K562 (cell line): ENCODE results near the gene IRX6. TPM values are rescaled to one million over a fixed set of nuclear protein-coding genes. Genes with fewer than 3 reads are reported as not detected.

Experiments used
- ATAC-seq: fragments of 200-7000 bp; cut with Tn5 transposase; 3 replicates; pipeline ENCODE4 v1.9.1; 2020; ENCODE audit warnings: moderate library complexity
- BruUV-seq: library from RNA; stranded (reverse); fragments of 400-500 nt; replicated peaks from 2 replicates; lab custom pipeline; 2021; lab: Mats Ljungman, UMichigan
- CTCF ChIA-PET: fragments of 300-600 bp; formaldehyde crosslinking; extraction: SDS; loops from one replicate; lab custom pipeline; 2021; ENCODE audit warnings: low intra/inter-chr PET ratio; lab: Yijun Ruan, JAX
- POLR2A ChIA-PET: fragments of 300-600, 350-650 bp; sonication (Branson Sonifier 250); formaldehyde crosslinking; extraction: SDS; loops from one replicate; lab custom pipeline; 2021; ENCODE audit warnings: antibody characterized with exemption, inconsistent platforms; lab: Yijun Ruan, JAX
- DNase-seq, 4 experiments: peaks; one replicate each; pipeline versions ENCODE4 v3.0.0 to v3.0.0-alpha.2; 2011 to 2018; ENCODE audit warnings: low spot score in 3 of 4, mixed read lengths in 3 of 4; ENCODE audit errors: extremely low read depth in 1 of 4
- FAIRE-seq: peaks from 2 replicates; lab custom pipeline; 2011; peaks lifted over from hg19 to GRCh38; lab: Jason Lieb, UNC
- H2AFZ ChIP-seq: 2 replicates; pipeline ENCODE4 v1.6.0; 2011; ENCODE audit warnings: low read depth, low read length, control low read depth, inconsistent platforms
- H3K27ac ChIP-seq: fragments of 200-600 bp; 3 replicates; pipeline ENCODE4 v1.8.0; 2011; ENCODE audit warnings: low read depth, mild to moderate bottlenecking, control low read depth, inconsistent platforms, low read length, moderate library complexity, mixed read lengths; ENCODE audit errors: extremely low read depth
- H3K27me3 ChIP-seq, 2 experiments: fragments of 300-600 bp in 1 of 2; 2 replicates in 1 of 2; 3 replicates in 1 of 2; pipeline versions ENCODE4 v1.6.0 to v1.8.0; 2011; ENCODE audit warnings: inconsistent platforms in 2 of 2, low read length in 2 of 2, mild to moderate bottlenecking in 1 of 2, mixed read lengths in 1 of 2, moderate library complexity in 1 of 2; ENCODE audit not compliant: control insufficient read depth in 2 of 2, insufficient read depth in 2 of 2
- H3K36me3 ChIP-seq: fragments of 300-600 bp; 3 replicates; pipeline ENCODE4 v1.8.0; 2011; ENCODE audit warnings: mild to moderate bottlenecking, low read length, inconsistent platforms; ENCODE audit not compliant: control insufficient read depth, insufficient read depth
- H3K4me1 ChIP-seq, 2 experiments: fragments of 200-600 bp in 1 of 2; replicated peaks in 1 of 2; 2 replicates in 1 of 2; 3 replicates in 1 of 2; pipeline versions ENCODE4 v1.5.1 to v1.8.0; 2011; ENCODE audit warnings: inconsistent platforms in 2 of 2, low read length in 2 of 2, mild to moderate bottlenecking in 1 of 2, mixed read lengths in 1 of 2, moderate library complexity in 1 of 2; ENCODE audit not compliant: control insufficient read depth in 2 of 2, insufficient read depth in 2 of 2
- H3K4me2 ChIP-seq: 2 replicates; pipeline ENCODE4 v1.6.1; 2011; ENCODE audit warnings: low read length, control low read depth, inconsistent platforms, mixed read lengths; ENCODE audit not compliant: insufficient read depth
- H3K4me3 ChIP-seq: fragments of 200-600 bp; sonication (generic), shearing (Covaris generic); 2 replicates; pipeline ENCODE4 v1.5.1; 2016; ENCODE audit warnings: control low read depth, inconsistent platforms
- H3K79me2 ChIP-seq: fragments of 200-600 bp; 3 replicates; pipeline ENCODE4 v1.8.0; 2011; ENCODE audit warnings: low read length, inconsistent platforms; ENCODE audit not compliant: control insufficient read depth, insufficient read depth
- H3K9ac ChIP-seq, 2 experiments: 2 replicates each; pipeline versions ENCODE4 v1.6.0 to v1.6.1; 2011; ENCODE audit warnings: low read depth in 2 of 2, low read length in 2 of 2, control low read depth in 1 of 2, inconsistent platforms in 1 of 2, mild to moderate bottlenecking in 1 of 2, mixed read lengths in 1 of 2; ENCODE audit not compliant: insufficient read depth in 1 of 2
- H3K9me1 ChIP-seq: one replicate; pipeline ENCODE4 v1.6.0; 2011; ENCODE audit warnings: inconsistent platforms, mild to moderate bottlenecking, low read length, moderate library complexity; ENCODE audit not compliant: control insufficient read depth, insufficient read depth
- H3K9me3 ChIP-seq: replicated peaks from 2 replicates; pipeline ENCODE4 v1.5.1; 2011; ENCODE audit warnings: low read depth, low read length, inconsistent platforms; ENCODE audit not compliant: control insufficient read depth, insufficient read depth
- H4K20me1 ChIP-seq: replicated peaks from 2 replicates; pipeline ENCODE4 v1.6.1; 2011; ENCODE audit warnings: low read length, inconsistent platforms, mixed read lengths; ENCODE audit not compliant: control insufficient read depth, insufficient read depth
- CREM ChIP-seq: IDR thresholded peaks from 2 replicates; pipeline ENCODE4 v1.6.1; 2014; ENCODE audit warnings: antibody characterized with exemption, low read depth
- HDAC1 ChIP-seq, 2 experiments: fragments of 450-650 bp; IDR thresholded peaks; 2 replicates each; pipeline ENCODE4 v1.6.1; 2016 to 2017; ENCODE audit warnings: inconsistent platforms in 1 of 2, mild to moderate bottlenecking in 1 of 2, moderate library complexity in 1 of 2
- LEF1 ChIP-seq: fragments of 450-650 bp; IDR thresholded peaks from 2 replicates; pipeline ENCODE4 v1.6.1; 2016; ENCODE audit warnings: mild to moderate bottlenecking
- PHF21A ChIP-seq: fragments of 450-650 bp; IDR thresholded peaks from 2 replicates; pipeline ENCODE4 v1.6.1; 2017; ENCODE audit warnings: low read depth, borderline replicate concordance
- SMAD2 ChIP-seq: fragments of 150-350 bp; IDR thresholded peaks from 2 replicates; pipeline ENCODE4 v1.6.1; 2014; ENCODE audit warnings: low read depth, mild to moderate bottlenecking, low read length
- SREBF1 ChIP-seq: fragments of 150-350 bp; IDR thresholded peaks from 2 replicates; pipeline ENCODE4 v1.6.1; 2014; ENCODE audit warnings: antibody characterized with exemption, low read depth, low read length, borderline replicate concordance
- TCFL5 ChIP-seq: fragments of 250-450 bp; sonication (Bioruptor Pico); conservative IDR thresholded peaks from 2 replicates; pipeline ENCODE4 v1.6.1; 2021; ENCODE audit warnings: mild to moderate bottlenecking, moderate library complexity, matching md5 sums
- U2AF1 ChIP-seq: fragments of 200-400 bp; formaldehyde crosslinking; optimal IDR thresholded peaks from 2 replicates; pipeline ENCODE3; 2017; ENCODE audit warnings: mild to moderate bottlenecking, low read depth, low read length, moderate library complexity
- ZNF224 ChIP-seq: sonication (generic); formaldehyde crosslinking; IDR thresholded peaks from 2 replicates; pipeline ENCODE4 v1.8.0; 2022; ENCODE audit warnings: mild to moderate bottlenecking, missing genetic modification reagents
- ZNF699 ChIP-seq: fragments of 250-450 bp; sonication (Bioruptor Pico); IDR thresholded peaks from 2 replicates; pipeline ENCODE4 v1.8.0; 2021; ENCODE audit warnings: mild to moderate bottlenecking, moderate library complexity; ENCODE audit not compliant: insufficient replicate concordance
- WGBS: fragments of 100-300 bp; shearing (Covaris generic); methylation state at CpG from one replicate; pipeline ENCODE4 v1.1.6; 2016; ENCODE audit warnings: low coverage, mixed read lengths; ENCODE audit not compliant: insufficient coverage; ENCODE audit errors: missing lambda C conversion rate; 5-methylcytosine and 5-hydroxymethylcytosine counted together
- in situ Hi-C: fragments of 300-500 bp; cut with MboI; formaldehyde crosslinking; loops from 4 replicates; pipeline ENCODE4 v1.15.0; 2018; ENCODE audit warnings: inconsistent platforms, mixed read lengths
- intact Hi-C: fragments of 100-400 bp; cut with micrococcal nuclease; formaldehyde crosslinking; loops from 2 replicates; pipeline ENCODE4 v1.14.2; 2022
- polyA plus RNA-seq, 8 experiments: library from polyadenylated mRNA; depleted of rRNA in 4 of 8; stranded (reverse) in 5 of 8; unstranded in 3 of 8; fragments of >200 nt; fragmentation: Nextera tagmentation in 2 of 8; fragmentation: Illumina TruSeq in 1 of 8; extraction: Ambion mirVana in 2 of 8; extraction: Trizol in 1 of 8; gene quantifications; 2 replicates each; pipeline versions ENCODE4 v1.2.1 to v1.2.3, GENCODE V29; 2011 to 2014; ENCODE audit warnings: inconsistent platforms in 1 of 8, missing spikeins in 1 of 8
- total RNA-seq, 7 experiments: library from RNA; depleted of rRNA in 6 of 7; stranded (reverse); fragments of >200 nt in 6 of 7; fragmentation: Illumina TruSeq in 2 of 7; extraction: Trizol in 2 of 7; gene quantifications; 2 replicates each; pipeline versions ENCODE4 v1.2.1 to v1.2.3, GENCODE V29; 2011 to 2021; ENCODE audit warnings: low replicate concordance in 1 of 7
- TF ChIP-seq, protein P1 (sequence below): fragments of 250-450 bp; sonication (Bioruptor Pico); IDR thresholded peaks from 2 replicates; pipeline ENCODE4 v1.9.0; 2021; ENCODE audit warnings: mild to moderate bottlenecking, inconsistent platforms
- TF ChIP-seq, protein P2 (sequence below): IDR thresholded peaks from 2 replicates; pipeline ENCODE4 v1.6.1; 2012; ENCODE audit warnings: low read depth, low read length, improper control_type of control experiment, borderline replicate concordance
- TF ChIP-seq, protein P3 (sequence below): fragments of 200-800 bp; sonication (Bioruptor generic); IDR thresholded peaks from 2 replicates; pipeline ENCODE4 v1.6.1; 2016; ENCODE audit warnings: missing genetic modification characterization, missing compliant biosample characterization

Gene IRX6
- total and polyA plus RNA-seq, 9 of the 15 experiments (the other 6 are each of a cell fraction or from before 2014, with no cell fraction given): 0.07 to 0.29 (median 0.14) TPM; not detected in 4

DNA sequence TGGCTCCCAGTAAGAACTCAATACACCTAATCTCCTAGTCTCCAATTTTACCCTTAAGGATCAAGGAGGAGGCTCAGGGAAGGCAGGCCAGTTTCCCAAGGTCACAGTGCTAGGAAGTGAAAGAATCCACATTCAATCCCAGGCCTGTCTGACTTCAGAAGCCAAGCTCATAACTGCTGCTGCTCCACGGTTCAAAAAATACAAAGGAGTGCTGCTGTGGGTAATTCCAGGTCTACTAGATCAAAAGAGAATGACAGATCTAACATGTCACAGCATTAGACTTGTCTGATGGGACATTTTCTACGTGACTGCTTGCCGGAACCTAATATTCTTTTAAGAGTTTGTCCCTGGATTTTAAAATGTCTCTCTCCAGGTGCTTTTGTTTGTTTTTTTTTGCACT, 48.8 kb upstream of the IRX6 start (continued):
- TF ChIP-seq, protein P1, sequence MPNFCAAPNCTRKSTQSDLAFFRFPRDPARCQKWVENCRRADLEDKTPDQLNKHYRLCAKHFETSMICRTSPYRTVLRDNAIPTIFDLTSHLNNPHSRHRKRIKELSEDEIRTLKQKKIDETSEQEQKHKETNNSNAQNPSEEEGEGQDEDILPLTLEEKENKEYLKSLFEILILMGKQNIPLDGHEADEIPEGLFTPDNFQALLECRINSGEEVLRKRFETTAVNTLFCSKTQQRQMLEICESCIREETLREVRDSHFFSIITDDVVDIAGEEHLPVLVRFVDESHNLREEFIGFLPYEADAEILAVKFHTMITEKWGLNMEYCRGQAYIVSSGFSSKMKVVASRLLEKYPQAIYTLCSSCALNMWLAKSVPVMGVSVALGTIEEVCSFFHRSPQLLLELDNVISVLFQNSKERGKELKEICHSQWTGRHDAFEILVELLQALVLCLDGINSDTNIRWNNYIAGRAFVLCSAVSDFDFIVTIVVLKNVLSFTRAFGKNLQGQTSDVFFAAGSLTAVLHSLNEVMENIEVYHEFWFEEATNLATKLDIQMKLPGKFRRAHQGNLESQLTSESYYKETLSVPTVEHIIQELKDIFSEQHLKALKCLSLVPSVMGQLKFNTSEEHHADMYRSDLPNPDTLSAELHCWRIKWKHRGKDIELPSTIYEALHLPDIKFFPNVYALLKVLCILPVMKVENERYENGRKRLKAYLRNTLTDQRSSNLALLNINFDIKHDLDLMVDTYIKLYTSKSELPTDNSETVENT (CRISPR knock-in tag): no peak
- no peak for TF ChIP-seq ZNF699 (CRISPR knock-in tag)

DNA sequence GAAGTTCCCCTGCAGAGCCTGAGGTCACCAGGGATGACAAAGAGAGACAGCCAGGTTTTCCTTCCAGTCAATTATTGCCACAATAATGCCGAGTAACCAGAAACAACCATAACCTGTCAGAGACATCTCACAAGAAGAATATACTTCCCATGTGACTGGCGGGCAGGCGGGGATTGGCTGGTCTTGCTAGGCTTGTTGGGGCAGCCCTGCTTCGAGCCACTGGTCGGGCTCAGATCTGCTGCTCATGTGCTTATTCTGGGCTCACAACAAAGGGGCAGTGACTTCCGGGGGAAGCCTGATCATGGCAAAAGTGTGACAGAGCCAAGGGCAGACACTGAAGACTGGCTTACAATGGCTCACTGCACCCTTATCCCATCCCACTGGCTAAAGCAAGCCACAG, 48.1 kb upstream of the IRX6 start:
- Histone ChIP-seq H3K9me3 (no peaks in the 10 kb centered on the region), H3K9ac (no peak overlapping the region), H4K20me1 (no peaks in the 10 kb centered on the region), H3K9me1 (no peaks in the 10 kb centered on the region), H3K79me2 (no peaks in the 10 kb centered on the region), H3K36me3 (no peaks in the 10 kb centered on the region), H2AFZ (no peak overlapping the region), H3K4me3 (no peak overlapping the region), H3K27me3 (no peaks in the 10 kb centered on the region; a peak in 2 of 5 replicates), H3K4me2 (no peak overlapping the region), H3K27ac (no peak overlapping the region), H3K4me1 (no peaks in the 10 kb centered on the region)
- FAIRE-seq (no peak), DNase-seq (no peak), ATAC-seq (no peak)
- CTCF ChIA-PET: no interaction called here
- 2% methylated on average over 6 of the region's 6 CpGs for WGBS
- POLR2A ChIA-PET: no interaction called here
- in situ Hi-C loops (no loop called here), intact Hi-C loops (no loop called here)
- BruUV-seq: no TSS peak
- TF ChIP-seq PHF21A (no peak), SREBF1 (no peak), CREM (no peak), ZNF224 (CRISPR knock-in tag) (no peak), HDAC1 (IDR thresholded peaks at IDR 0.05) (no peak), U2AF1 (no peak), TCFL5 (CRISPR knock-in tag) (no peak), SMAD2 (no peak), LEF1 (no peak)
- TF ChIP-seq, protein P2, sequence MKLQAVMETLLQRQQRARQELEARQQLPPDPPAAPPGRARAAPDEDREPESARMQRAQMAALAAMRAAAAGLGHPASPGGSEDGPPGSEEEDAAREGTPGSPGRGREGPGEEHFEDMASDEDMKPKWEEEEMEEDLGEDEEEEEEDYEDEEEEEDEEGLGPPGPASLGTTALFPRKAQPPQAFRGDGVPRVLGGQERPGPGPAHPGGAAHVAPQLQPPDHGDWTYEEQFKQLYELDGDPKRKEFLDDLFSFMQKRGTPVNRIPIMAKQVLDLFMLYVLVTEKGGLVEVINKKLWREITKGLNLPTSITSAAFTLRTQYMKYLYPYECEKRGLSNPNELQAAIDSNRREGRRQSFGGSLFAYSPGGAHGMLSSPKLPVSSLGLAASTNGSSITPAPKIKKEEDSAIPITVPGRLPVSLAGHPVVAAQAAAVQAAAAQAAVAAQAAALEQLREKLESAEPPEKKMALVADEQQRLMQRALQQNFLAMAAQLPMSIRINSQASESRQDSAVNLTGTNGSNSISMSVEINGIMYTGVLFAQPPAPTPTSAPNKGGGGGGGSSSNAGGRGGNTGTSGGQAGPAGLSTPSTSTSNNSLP: no peak
- TF ChIP-seq, protein P3, sequence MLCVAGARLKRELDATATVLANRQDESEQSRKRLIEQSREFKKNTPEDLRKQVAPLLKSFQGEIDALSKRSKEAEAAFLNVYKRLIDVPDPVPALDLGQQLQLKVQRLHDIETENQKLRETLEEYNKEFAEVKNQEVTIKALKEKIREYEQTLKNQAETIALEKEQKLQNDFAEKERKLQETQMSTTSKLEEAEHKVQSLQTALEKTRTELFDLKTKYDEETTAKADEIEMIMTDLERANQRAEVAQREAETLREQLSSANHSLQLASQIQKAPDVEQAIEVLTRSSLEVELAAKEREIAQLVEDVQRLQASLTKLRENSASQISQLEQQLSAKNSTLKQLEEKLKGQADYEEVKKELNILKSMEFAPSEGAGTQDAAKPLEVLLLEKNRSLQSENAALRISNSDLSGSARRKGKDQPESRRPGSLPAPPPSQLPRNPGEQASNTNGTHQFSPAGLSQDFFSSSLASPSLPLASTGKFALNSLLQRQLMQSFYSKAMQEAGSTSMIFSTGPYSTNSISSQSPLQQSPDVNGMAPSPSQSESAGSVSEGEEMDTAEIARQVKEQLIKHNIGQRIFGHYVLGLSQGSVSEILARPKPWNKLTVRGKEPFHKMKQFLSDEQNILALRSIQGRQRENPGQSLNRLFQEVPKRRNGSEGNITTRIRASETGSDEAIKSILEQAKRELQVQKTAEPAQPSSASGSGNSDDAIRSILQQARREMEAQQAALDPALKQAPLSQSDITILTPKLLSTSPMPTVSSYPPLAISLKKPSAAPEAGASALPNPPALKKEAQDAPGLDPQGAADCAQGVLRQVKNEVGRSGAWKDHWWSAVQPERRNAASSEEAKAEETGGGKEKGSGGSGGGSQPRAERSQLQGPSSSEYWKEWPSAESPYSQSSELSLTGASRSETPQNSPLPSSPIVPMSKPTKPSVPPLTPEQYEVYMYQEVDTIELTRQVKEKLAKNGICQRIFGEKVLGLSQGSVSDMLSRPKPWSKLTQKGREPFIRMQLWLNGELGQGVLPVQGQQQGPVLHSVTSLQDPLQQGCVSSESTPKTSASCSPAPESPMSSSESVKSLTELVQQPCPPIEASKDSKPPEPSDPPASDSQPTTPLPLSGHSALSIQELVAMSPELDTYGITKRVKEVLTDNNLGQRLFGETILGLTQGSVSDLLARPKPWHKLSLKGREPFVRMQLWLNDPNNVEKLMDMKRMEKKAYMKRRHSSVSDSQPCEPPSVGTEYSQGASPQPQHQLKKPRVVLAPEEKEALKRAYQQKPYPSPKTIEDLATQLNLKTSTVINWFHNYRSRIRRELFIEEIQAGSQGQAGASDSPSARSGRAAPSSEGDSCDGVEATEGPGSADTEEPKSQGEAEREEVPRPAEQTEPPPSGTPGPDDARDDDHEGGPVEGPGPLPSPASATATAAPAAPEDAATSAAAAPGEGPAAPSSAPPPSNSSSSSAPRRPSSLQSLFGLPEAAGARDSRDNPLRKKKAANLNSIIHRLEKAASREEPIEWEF: no peak
